Brain microvascular endothelial cell (primary cell): Measurements from ENCODE around the gene L3MBTL1.

Experiments used
- DNase-seq: peaks from one replicate; pipeline ENCODE4 v3.0.0-alpha.2; 2020
- H3K27ac ChIP-seq: fragments of 250-450 bp; sonication (Bioruptor Pico); 2 replicates; pipeline ENCODE4 v1.5.1; 2020; ENCODE audit warnings: mild to moderate bottlenecking, moderate library complexity
- H3K27me3 ChIP-seq: fragments of 250-450 bp; sonication (Bioruptor Pico); replicated peaks from 2 replicates; pipeline ENCODE4 v1.5.1; 2020; ENCODE audit warnings: mild to moderate bottlenecking
- H3K36me3 ChIP-seq: fragments of 250-450 bp; sonication (Bioruptor Pico); replicated peaks from 2 replicates; pipeline ENCODE4 v1.5.1; 2020; ENCODE audit warnings: mild to moderate bottlenecking
- H3K4me3 ChIP-seq: 2 replicates; pipeline ENCODE4 v1.5.1; 2011; ENCODE audit warnings: low read depth, mild to moderate bottlenecking, control low read depth, low read length, moderate library complexity
- CTCF ChIP-seq: IDR thresholded peaks from 2 replicates; pipeline ENCODE4 v1.5.1; 2011; ENCODE audit warnings: low read depth, mild to moderate bottlenecking, moderate library complexity, low read length, control low read depth, inconsistent platforms; ENCODE audit errors: missing control alignments
- in situ Hi-C: cut with HindIII; loops from 2 replicates; pipeline ENCODE4 v1.10.0; 2017; ENCODE audit warnings: low sequenced_read_pairs, low pct_ligation_motif_present

The L3MBTL1 gene

GRCh38 chr20:43542161-43542560 lies 34.7 kb downstream of the L3MBTL1 start:
- no peaks in the 10 kb centered on the region for H3K27me3 ChIP-seq
- H3K4me3 ChIP-seq, result no peak overlapping the region
- in situ Hi-C loops, result no loop called here
- DNase-seq, result no peak
- H3K27ac ChIP-seq, result no peak overlapping the region
- no peak for TF ChIP-seq CTCF
- no peaks in the 10 kb centered on the region for H3K36me3 ChIP-seq

DNA sequence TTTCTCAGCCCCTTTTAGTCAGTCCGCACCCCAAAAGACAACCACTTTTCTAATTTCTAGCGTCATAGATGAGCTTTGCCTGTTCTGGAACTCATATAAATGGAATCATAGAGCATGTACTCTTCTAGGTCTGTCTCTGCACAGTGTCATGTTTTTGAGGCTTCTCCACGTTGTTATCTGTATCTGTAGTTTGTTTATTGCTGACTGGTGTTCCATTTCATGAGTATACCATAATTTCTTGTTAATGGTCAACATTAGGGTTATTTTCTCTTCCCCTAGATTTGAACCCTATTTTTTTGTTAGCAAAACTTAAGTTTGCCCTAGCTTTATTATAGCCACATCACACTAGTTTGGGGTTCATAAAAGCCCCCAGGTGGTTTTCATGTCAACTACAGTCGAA lies 35.2 kb downstream of the L3MBTL1 start:
- Histone ChIP-seq H3K36me3 (no peaks in the 10 kb centered on the region), H3K27ac (no peak overlapping the region), H3K27me3 (no peaks in the 10 kb centered on the region), H3K4me3 (no peak overlapping the region)
- in situ Hi-C loops, result no loop called here
- DNase-seq, result no peak
- no peak for TF ChIP-seq CTCF

- H3K36me3 ChIP-seq, result no peaks in the 10 kb centered on the region
- TF ChIP-seq CTCF, result no peak
- in situ Hi-C loops, result no loop called here
Observed at GRCh38 chr20:43543138-43543537, 35.6 kb downstream of the L3MBTL1 start.

GRCh38 chr20:43544501-43544900 lies 37.0 kb downstream of the L3MBTL1 start:
- in situ Hi-C loops, result no loop called here
- DNase-seq, result no peak
- no peak overlapping the region for H3K27ac ChIP-seq
- H3K4me3 ChIP-seq, result no peak overlapping the region
- TF ChIP-seq CTCF, result no peak
- H3K27me3 ChIP-seq, result no peaks in the 10 kb centered on the region
- H3K36me3 ChIP-seq, result no peaks in the 10 kb centered on the region

More at GRCh38 chr20:43543138-43543537, 35.6 kb downstream of the L3MBTL1 start:
- Histone ChIP-seq H3K27ac (no peak overlapping the region), H3K27me3 (no peaks in the 10 kb centered on the region), H3K4me3 (no peak overlapping the region)
- DNase-seq, result no peak

DNA sequence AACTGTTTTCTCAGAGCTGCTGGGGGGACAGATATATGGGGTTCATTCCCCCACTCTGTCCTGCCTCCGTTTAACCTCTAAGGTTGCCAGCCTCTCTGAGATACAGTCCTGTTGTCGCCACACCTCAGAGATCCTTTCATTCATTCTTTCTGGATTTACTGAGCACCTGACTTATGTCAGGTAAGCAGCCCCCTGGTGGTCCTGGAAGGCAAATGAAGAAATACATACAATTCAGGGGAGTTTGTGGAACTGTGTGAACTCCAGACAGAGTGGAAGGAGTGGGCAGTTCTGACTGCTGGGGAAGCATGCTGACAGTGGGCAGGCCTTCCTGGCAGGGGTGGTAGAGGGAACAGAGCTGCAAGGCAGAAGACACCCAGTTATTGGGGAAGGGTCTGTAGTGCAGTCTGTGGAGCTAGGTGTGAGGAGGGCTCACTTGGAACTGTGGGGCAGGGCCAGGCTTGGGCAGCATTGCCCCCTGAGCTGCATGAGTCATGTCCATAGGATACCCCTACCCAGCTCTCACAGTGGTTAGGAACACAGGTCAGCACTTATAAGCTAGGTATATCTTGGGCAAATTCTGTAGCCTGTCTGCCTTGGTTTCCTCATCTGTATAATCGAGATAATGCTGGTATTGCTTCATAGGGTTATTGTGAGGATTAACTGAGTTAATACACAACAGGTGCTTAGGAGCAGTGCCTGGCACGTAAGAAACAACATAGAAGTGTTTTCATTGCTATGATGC lies 38.5 kb downstream of the L3MBTL1 start:
- in situ Hi-C loops, result no loop called here
- no peak for TF ChIP-seq CTCF
- H3K4me3 ChIP-seq, result no peak overlapping the region
- no peaks in the 10 kb centered on the region for H3K27me3 ChIP-seq
- DNase-seq, result no peak
- H3K36me3 ChIP-seq, result no peaks in the 10 kb centered on the region
- no peak overlapping the region for H3K27ac ChIP-seq
